H1 (cell line): Measurements from ENCODE around the gene PRRC1.

ENCODE experiments used
- CEBPB ChIP-seq: IDR thresholded peaks from 2 replicates; pipeline ENCODE4 v1.6.1; 2012; ENCODE audit warnings: low read depth, low read length
- CTCF ChIP-seq, 3 experiments: IDR thresholded peaks; 1 replicate in 2 of 3; 2 replicates in 1 of 3; pipeline versions ENCODE4 v1.5.1 to v1.6.1; 2011; ENCODE audit warnings: low read length in 3 of 3, mild to moderate bottlenecking in 3 of 3, inconsistent platforms in 2 of 3, low read depth in 1 of 3, moderate library complexity in 1 of 3; ENCODE audit not compliant: insufficient read depth in 1 of 3; ENCODE audit errors: control extremely low read depth in 1 of 3
- EP300 ChIP-seq, 2 experiments: IDR thresholded peaks; 1 replicate in 1 of 2; 2 replicates in 1 of 2; pipeline ENCODE4 v1.6.1; 2011 to 2012; ENCODE audit warnings: low read depth in 2 of 2, low read length in 2 of 2, mild to moderate bottlenecking in 2 of 2, borderline replicate concordance in 1 of 2, inconsistent platforms in 1 of 2, moderate library complexity in 1 of 2
- EZH2 ChIP-seq: fragments of 200-600 bp; sonication (generic); IDR thresholded peaks from 2 replicates; pipeline ENCODE4 v1.7.1; 2012; ENCODE audit warnings: low read depth, mild to moderate bottlenecking, moderate library complexity, low read length, inconsistent platforms; ENCODE audit not compliant: severe bottlenecking
- FOSL1 ChIP-seq: IDR thresholded peaks from 2 replicates; pipeline ENCODE4 v1.6.1; 2011; ENCODE audit warnings: mild to moderate bottlenecking, low read depth, low read length, moderate library complexity; ENCODE audit not compliant: insufficient read depth
- HDAC2 ChIP-seq, 2 experiments: fragments of 300-600 bp in 1 of 2; sonication (generic) in 1 of 2; IDR thresholded peaks; 2 replicates each; pipeline ENCODE4 v1.6.1; 2011 to 2012; ENCODE audit warnings: low read depth in 2 of 2, low read length in 2 of 2, mild to moderate bottlenecking in 2 of 2, moderate library complexity in 2 of 2, borderline replicate concordance in 1 of 2, inconsistent platforms in 1 of 2
- JUN ChIP-seq: IDR thresholded peaks from 2 replicates; pipeline ENCODE4 v1.6.1; 2011; ENCODE audit warnings: low read depth, mild to moderate bottlenecking, improper control_type of control experiment, low read length
- KDM1A ChIP-seq: fragments of 200-600, 300-600 bp; sonication (generic); IDR thresholded peaks from 2 replicates; pipeline ENCODE4 v1.7.1; 2016; ENCODE audit warnings: mild to moderate bottlenecking, low read length, borderline replicate concordance
- MAX ChIP-seq: IDR thresholded peaks from 2 replicates; pipeline ENCODE4 v1.6.1; 2012; ENCODE audit warnings: inconsistent platforms
- POLR2A ChIP-seq, 2 experiments: IDR thresholded peaks; 1 replicate in 1 of 2; 2 replicates in 1 of 2; pipeline ENCODE4 v1.6.1; 2011; ENCODE audit warnings: low read depth in 2 of 2, low read length in 2 of 2, mild to moderate bottlenecking in 2 of 2; ENCODE audit errors: control extremely low read depth in 1 of 2
- TBP ChIP-seq: IDR thresholded peaks from 2 replicates; pipeline ENCODE4 v1.6.1; 2011; ENCODE audit warnings: low read depth, low read length, improper control_type of control experiment
- TEAD4 ChIP-seq: IDR thresholded peaks from 2 replicates; pipeline ENCODE4 v1.6.1; 2012; ENCODE audit warnings: low read depth, low read length, inconsistent platforms, mixed read lengths
- ZNF274 ChIP-seq: IDR thresholded peaks from 2 replicates; pipeline ENCODE4 v1.7.0; 2012; ENCODE audit warnings: low read length, borderline replicate concordance; ENCODE audit errors: extremely low read depth

GRCh38 chr5:127562252-127562651, 44.8 kb downstream of the PRRC1 start:
- TF ChIP-seq ZNF274 (no peak), TEAD4 (no peak), HDAC2 (IDR thresholded peaks at IDR 0.05; ENCODE audit: borderline replicate concordance in 1 of 2, low read depth in 2 of 2, low read length in 2 of 2) (no peak), POLR2A (IDR thresholded peaks at IDR 0.05; ENCODE audit: control extremely low read depth in 1 of 2, low read depth in 2 of 2, low read length in 2 of 2) (no peak), CTCF (IDR thresholded peaks at IDR 0.05; ENCODE audit: control extremely low read depth in 1 of 3, insufficient read depth in 1 of 3, low read depth in 1 of 3, low read length in 3 of 3) (peak; percentile 9 to 76 (median 66)), EZH2 (no peak), TBP (no peak), EP300 (IDR thresholded peaks at IDR 0.05; ENCODE audit: borderline replicate concordance in 1 of 2, low read depth in 2 of 2, low read length in 2 of 2) (no peak), FOSL1 (no peak), JUN (no peak), CEBPB (no peak), MAX (no peak), KDM1A (no peak)
